Right atrium auricular region (tissue), 2 donors: ENCODE results near the gene CHMP3. TPM values are rescaled to one million over a fixed set of nuclear protein-coding genes. Genes with fewer than 3 reads are reported as not detected.

Experiments used
- DNase-seq: peaks from one replicate; pipeline ENCODE4 v3.0.0-alpha.2; 2019; ENCODE audit warnings: low spot score
- H3K27ac ChIP-seq, 2 donors: fragments of 200-600 bp; sonication (generic); 1 replicate in 1 of 2; 2 replicates in 1 of 2; pipeline ENCODE4 v1.5.1; 2016 to 2019
- H3K27me3 ChIP-seq, 2 donors: fragments of 200-600 bp; sonication (generic); one replicate each; pipeline versions ENCODE4 v1.5.1 to v1.6.0; 2017 to 2019
- H3K36me3 ChIP-seq: fragments of 200-600 bp; sonication (generic); one replicate; pipeline ENCODE4 v1.5.1; 2016
- H3K4me1 ChIP-seq, 2 donors: fragments of 200-600 bp; sonication (generic); one replicate each; pipeline versions ENCODE4 v1.5.1 to v1.6.0; 2017 to 2019
- H3K4me3 ChIP-seq, 2 donors: fragments of 200-600 bp; sonication (generic); 1 replicate in 1 of 2; 2 replicates in 1 of 2; pipeline ENCODE4 v1.5.1; 2017 to 2019; ENCODE audit warnings: mild to moderate bottlenecking in 1 of 2, moderate library complexity in 1 of 2
- H3K9me3 ChIP-seq, 2 donors: fragments of 200-600 bp; sonication (generic); one replicate each; pipeline ENCODE4 v1.5.1; 2019
- CTCF ChIP-seq, 2 donors: fragments of 200-600 bp; sonication (generic); IDR thresholded peaks; one replicate each; pipeline ENCODE4 v1.5.1; 2019; ENCODE audit warnings: antibody characterized with exemption in 2 of 2
- total RNA-seq, 2 donors: library from RNA; depleted of rRNA; stranded (reverse); fragments of >200 nt; gene quantifications; one replicate each; pipeline ENCODE4 v1.1.0, GENCODE V29; 2016

The CHMP3 gene
- total RNA-seq, 2 donors from 2014 or later: 79.7 to 89.1 TPM

- H3K36me3 ChIP-seq: peaks cover 95% of the 10 kb centered on the region
- H3K9me3 ChIP-seq: no peaks in the 10 kb centered on the region
- H3K27me3 ChIP-seq: no peaks in the 10 kb centered on the region
- TF ChIP-seq CTCF (IDR thresholded peaks at IDR 0.05): no peak
- H3K4me1 ChIP-seq: peaks cover 0 to 36% of the 10 kb centered on the region in 2 donors
- DNase-seq: no peak
- H3K4me3 ChIP-seq: no peak overlapping the region
- H3K27ac ChIP-seq: peak overlapping the region in 1 of 2 donors; percentile 52
Observed at GRCh38 chr2:86476918-86477317, 86.3 kb downstream of the CHMP3 start.

- no peak overlapping the region for H3K4me3 ChIP-seq
- TF ChIP-seq CTCF (IDR thresholded peaks at IDR 0.05): no peak
- DNase-seq: no peak
- H3K36me3 ChIP-seq: peaks cover 97% of the 10 kb centered on the region
- no peaks in the 10 kb centered on the region for H3K9me3 ChIP-seq
- peak overlapping the region in 1 of 2 donors; percentile 52 for H3K27ac ChIP-seq
- H3K4me1 ChIP-seq: peaks cover 0 to 36% of the 10 kb centered on the region in 2 donors
- no peaks in the 10 kb centered on the region for H3K27me3 ChIP-seq
Observed at GRCh38 chr2:86476092-86476491, 87.2 kb downstream of the CHMP3 start.

DNA sequence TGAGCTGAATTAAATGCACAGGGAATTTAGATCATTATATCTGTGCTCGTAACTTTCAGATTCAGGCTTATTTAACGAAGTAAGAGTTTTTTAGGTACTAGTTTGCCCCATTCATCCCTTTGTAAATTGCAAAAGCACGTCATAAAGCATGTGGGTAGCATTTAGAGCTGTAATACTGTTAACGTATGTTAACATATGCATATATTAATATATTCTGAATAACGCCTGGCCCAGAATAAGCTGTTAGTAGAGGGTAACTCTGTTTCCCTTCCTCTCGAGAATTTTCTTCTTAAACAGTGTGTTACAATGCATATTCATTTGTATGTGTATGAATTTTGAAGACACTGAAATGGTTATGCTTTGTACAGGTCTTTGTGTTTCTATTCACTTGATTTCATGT lies 91.6 kb downstream of the CHMP3 start:
- no peak for TF ChIP-seq CTCF (IDR thresholded peaks at IDR 0.05)
- Histone ChIP-seq H3K27me3 (no peaks in the 10 kb centered on the region), H3K36me3 (peaks cover 92% of the 10 kb centered on the region), H3K4me1 (peaks cover 0 to 9% of the 10 kb centered on the region in 2 donors), H3K9me3 (no peaks in the 10 kb centered on the region), H3K27ac (no peak overlapping the region), H3K4me3 (no peak overlapping the region)
- no peak for DNase-seq

DNA sequence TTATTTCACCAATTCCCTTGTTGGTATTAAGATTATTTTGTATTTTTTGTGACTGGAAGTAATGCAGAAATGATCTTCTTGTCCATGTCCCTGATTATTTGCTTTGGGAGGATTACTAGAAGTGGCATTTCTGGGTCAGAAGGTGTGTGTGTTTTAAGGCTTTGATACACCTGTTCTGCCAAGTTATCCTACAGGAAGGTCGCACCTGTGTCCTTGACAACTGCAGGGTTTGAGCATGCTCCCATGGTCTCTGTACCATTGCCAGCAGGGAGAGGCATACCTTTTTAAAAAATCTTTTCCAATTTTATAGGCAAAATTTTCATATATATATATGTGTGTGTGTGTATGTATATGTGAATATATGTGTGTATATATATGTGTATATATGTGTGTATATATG lies 92.4 kb downstream of the CHMP3 start:
- no peak for TF ChIP-seq CTCF (IDR thresholded peaks at IDR 0.05)
- no peak for DNase-seq
- Histone ChIP-seq H3K9me3 (no peaks in the 10 kb centered on the region), H3K27me3 (no peaks in the 10 kb centered on the region), H3K27ac (no peak overlapping the region), H3K4me3 (no peak overlapping the region), H3K36me3 (peaks cover 91% of the 10 kb centered on the region), H3K4me1 (peaks cover 0 to 7% of the 10 kb centered on the region in 2 donors)

DNA sequence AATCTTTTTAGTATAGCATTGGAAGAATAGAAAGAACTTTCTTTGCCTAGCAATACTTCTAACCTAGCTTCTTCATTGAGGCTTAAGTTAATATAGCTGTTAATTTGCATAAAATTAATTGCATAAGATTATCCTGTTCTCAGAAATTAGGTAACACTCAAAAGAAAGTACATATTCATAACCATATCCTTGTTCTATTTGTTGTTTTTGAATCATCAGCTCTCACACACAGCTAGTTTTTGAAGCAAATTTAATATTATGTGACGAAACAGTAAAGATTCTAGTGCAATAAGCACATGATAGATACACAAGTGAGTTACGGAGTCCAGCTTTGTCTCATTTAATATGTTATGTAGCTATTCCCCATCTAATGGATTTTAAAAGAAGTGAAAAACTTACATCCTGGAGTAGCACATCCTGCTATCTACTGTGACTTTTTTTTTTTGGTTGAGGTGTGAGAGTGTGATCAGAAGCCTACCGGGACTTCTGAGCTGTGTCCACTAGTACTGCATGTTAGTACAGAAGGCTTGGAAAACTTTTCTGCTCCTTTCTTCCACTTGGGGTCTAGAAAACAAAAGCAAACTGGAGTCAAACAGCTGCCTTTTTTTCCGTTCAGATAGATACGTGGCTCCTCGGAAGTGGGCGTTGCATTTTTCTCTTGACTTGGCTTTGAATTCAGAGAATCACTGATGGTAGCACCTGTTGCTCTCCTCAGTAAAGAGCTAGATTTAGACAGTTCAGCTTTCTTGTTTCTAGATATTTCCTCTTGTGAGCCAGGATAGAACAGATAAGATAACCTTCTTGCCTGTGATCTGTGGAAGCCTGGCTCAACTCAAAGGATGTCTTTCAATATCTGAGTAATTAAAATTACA lies 94.8 kb downstream of the CHMP3 start:
- no peak for TF ChIP-seq CTCF (IDR thresholded peaks at IDR 0.05)
- DNase-seq: no peak
- peaks cover 90% of the 10 kb centered on the region for H3K36me3 ChIP-seq
- H3K9me3 ChIP-seq: no peaks in the 10 kb centered on the region
- no peaks in the 10 kb centered on the region for H3K27me3 ChIP-seq
- H3K4me1 ChIP-seq: peaks cover 0 to 20% of the 10 kb centered on the region in 2 donors
- peak overlapping the region in 1 of 2 donors; percentile 8 for H3K27ac ChIP-seq
- H3K4me3 ChIP-seq: no peak overlapping the region
